ENCODE data around the gene PCBD1.
A peak's percentile ranks its signal among the peaks of the same experiment; 100 is the strongest.

PCBD1 gene

DNA sequence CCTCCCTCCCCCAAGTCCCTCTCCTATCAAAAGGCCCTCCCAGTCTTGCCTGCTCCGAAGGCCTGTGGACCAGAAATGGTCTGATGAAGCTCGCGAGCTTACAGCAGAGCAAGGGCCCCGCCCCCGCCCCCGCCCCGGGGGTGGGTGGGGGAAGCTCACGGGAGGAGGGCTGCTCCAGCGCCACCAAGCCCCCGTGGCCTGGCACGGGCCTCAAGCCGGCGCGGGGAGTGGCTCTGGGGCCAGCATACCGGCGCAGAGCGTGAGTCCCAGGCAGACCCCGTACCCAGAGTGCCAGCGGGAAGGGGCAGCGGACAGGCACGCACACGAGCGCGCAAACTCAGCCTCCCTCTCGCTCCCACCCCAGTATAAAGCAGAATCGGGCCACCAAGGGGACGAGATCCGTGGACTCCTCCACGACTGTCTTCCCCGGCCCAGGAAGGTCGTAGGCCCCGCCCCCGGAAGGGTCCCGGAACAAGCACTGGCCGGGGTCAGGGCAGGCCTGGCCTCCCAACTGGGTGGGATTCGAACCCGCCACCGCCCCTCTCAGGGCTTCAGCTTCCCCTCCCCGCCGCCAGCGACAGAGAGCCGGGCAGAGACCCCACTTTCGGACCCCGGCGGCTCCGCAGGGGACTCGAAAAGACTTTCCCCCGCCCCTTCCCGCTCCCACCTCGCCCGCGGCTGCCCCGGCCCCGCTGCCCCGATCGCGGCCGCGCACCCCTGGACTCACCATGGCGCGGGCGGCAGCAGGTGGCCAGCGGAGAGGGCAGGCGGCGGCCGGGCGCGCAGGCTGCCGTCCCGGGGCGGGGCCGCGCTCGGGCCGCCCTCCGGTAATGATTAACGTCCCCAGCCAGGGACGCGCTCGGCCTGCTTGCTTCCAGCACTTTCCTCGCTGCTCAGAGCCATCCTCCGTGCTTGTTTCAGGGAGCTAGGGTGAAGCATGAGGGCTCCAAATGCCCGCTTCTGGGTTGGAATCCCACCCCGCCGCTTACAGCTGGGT is at the start of gene PCBD1:
Gene PCBD1, minus strand, starts transcription at position 762 of the 997 bp plus-strand sequence. Its CDS starts 32 bp downstream, at position 730.
- Histone ChIP-seq H3K4me3 (ENCODE audit: low read length) (peak within 1 kb of the TSS; percentile 76), H3K9me3 (ENCODE audit: low read length) (no peaks in the 10 kb centered on the region), H3K36me3 (ENCODE audit: insufficient read depth, low read length) (no peaks in the 10 kb centered on the region), H2AFZ (ENCODE audit: low read depth, low read length) (peak within 1 kb of the TSS; percentile 90), H3K4me1 (ENCODE audit: insufficient read depth, low read length) (peaks cover 9% of the 10 kb centered on the region), H3K27me3 (ENCODE audit: insufficient read depth, low read length) (no peaks in the 10 kb centered on the region)

- Histone ChIP-seq H3K4me3 (ENCODE audit: low read length) (no peak overlapping the region), H2AFZ (ENCODE audit: low read depth, low read length) (no peak overlapping the region), H3K9me3 (ENCODE audit: low read length) (no peaks in the 10 kb centered on the region), H3K27me3 (ENCODE audit: insufficient read depth, low read length) (peaks cover 20% of the 10 kb centered on the region), H3K36me3 (ENCODE audit: insufficient read depth, low read length) (no peaks in the 10 kb centered on the region), H3K4me1 (ENCODE audit: insufficient read depth, low read length) (no peaks in the 10 kb centered on the region)
These were observed 49.3 kb upstream of the PCBD1 start for GRCh38 chr10:70937661-70938060.

- H3K4me1 ChIP-seq (ENCODE audit: insufficient read depth, low read length): no peaks in the 10 kb centered on the region
- H3K4me3 ChIP-seq (ENCODE audit: low read length): no peak overlapping the region
- no peaks in the 10 kb centered on the region for H3K9me3 ChIP-seq (ENCODE audit: low read length)
These were observed 47.7 kb upstream of the PCBD1 start for GRCh38 chr10:70936111-70936510.

GRCh38 chr10:70935631-70936030 is 47.3 kb upstream of the PCBD1 start:
- no peaks in the 10 kb centered on the region for H3K4me1 ChIP-seq (ENCODE audit: insufficient read depth, low read length)
- H3K4me3 ChIP-seq (ENCODE audit: low read length): no peak overlapping the region
- H3K36me3 ChIP-seq (ENCODE audit: insufficient read depth, low read length): no peaks in the 10 kb centered on the region
- H3K27me3 ChIP-seq (ENCODE audit: insufficient read depth, low read length): peaks cover 33% of the 10 kb centered on the region
- no peaks in the 10 kb centered on the region for H3K9me3 ChIP-seq (ENCODE audit: low read length)
- H2AFZ ChIP-seq (ENCODE audit: low read depth, low read length): no peak overlapping the region

More at GRCh38 chr10:70936111-70936510, 47.7 kb upstream of the PCBD1 start:
- Histone ChIP-seq H3K36me3 (ENCODE audit: insufficient read depth, low read length) (no peaks in the 10 kb centered on the region), H2AFZ (ENCODE audit: low read depth, low read length) (no peak overlapping the region), H3K27me3 (ENCODE audit: insufficient read depth, low read length) (peaks cover 29% of the 10 kb centered on the region)

- no peaks in the 10 kb centered on the region for H3K4me1 ChIP-seq (ENCODE audit: insufficient read depth, low read length)
- no peak overlapping the region for H3K4me3 ChIP-seq (ENCODE audit: low read length)
- no peaks in the 10 kb centered on the region for H3K9me3 ChIP-seq (ENCODE audit: low read length)
- peaks cover 36% of the 10 kb centered on the region for H3K27me3 ChIP-seq (ENCODE audit: insufficient read depth, low read length)
- H2AFZ ChIP-seq (ENCODE audit: low read depth, low read length): no peak overlapping the region
- no peaks in the 10 kb centered on the region for H3K36me3 ChIP-seq (ENCODE audit: insufficient read depth, low read length)
These were observed 46.8 kb upstream of the PCBD1 start for GRCh38 chr10:70935125-70935625.

- Histone ChIP-seq H3K36me3 (ENCODE audit: insufficient read depth, low read length) (no peaks in the 10 kb centered on the region), H3K4me1 (ENCODE audit: insufficient read depth, low read length) (no peaks in the 10 kb centered on the region), H2AFZ (ENCODE audit: low read depth, low read length) (no peak overlapping the region), H3K27me3 (ENCODE audit: insufficient read depth, low read length) (peaks cover 33% of the 10 kb centered on the region), H3K9me3 (ENCODE audit: low read length) (no peaks in the 10 kb centered on the region), H3K4me3 (ENCODE audit: low read length) (no peak overlapping the region)
These were observed 46.3 kb upstream of the PCBD1 start for GRCh38 chr10:70934701-70935100.

- Histone ChIP-seq H3K4me1 (ENCODE audit: insufficient read depth, low read length) (no peaks in the 10 kb centered on the region), H3K27me3 (ENCODE audit: insufficient read depth, low read length) (peaks cover 25% of the 10 kb centered on the region), H3K4me3 (ENCODE audit: low read length) (no peak overlapping the region), H3K36me3 (ENCODE audit: insufficient read depth, low read length) (no peaks in the 10 kb centered on the region), H3K9me3 (ENCODE audit: low read length) (no peaks in the 10 kb centered on the region), H2AFZ (ENCODE audit: low read depth, low read length) (no peak overlapping the region)
These were observed 44.2 kb upstream of the PCBD1 start for GRCh38 chr10:70932392-70933196.

- no peaks in the 10 kb centered on the region for H3K9me3 ChIP-seq (ENCODE audit: low read length)
- peaks cover 23% of the 10 kb centered on the region for H3K27me3 ChIP-seq (ENCODE audit: insufficient read depth, low read length)
- H3K4me1 ChIP-seq (ENCODE audit: insufficient read depth, low read length): no peaks in the 10 kb centered on the region
- no peak overlapping the region for H2AFZ ChIP-seq (ENCODE audit: low read depth, low read length)
- no peak overlapping the region for H3K4me3 ChIP-seq (ENCODE audit: low read length)
- no peaks in the 10 kb centered on the region for H3K36me3 ChIP-seq (ENCODE audit: insufficient read depth, low read length)
These were observed 42.9 kb upstream of the PCBD1 start for GRCh38 chr10:70931168-70931815.

DNA sequence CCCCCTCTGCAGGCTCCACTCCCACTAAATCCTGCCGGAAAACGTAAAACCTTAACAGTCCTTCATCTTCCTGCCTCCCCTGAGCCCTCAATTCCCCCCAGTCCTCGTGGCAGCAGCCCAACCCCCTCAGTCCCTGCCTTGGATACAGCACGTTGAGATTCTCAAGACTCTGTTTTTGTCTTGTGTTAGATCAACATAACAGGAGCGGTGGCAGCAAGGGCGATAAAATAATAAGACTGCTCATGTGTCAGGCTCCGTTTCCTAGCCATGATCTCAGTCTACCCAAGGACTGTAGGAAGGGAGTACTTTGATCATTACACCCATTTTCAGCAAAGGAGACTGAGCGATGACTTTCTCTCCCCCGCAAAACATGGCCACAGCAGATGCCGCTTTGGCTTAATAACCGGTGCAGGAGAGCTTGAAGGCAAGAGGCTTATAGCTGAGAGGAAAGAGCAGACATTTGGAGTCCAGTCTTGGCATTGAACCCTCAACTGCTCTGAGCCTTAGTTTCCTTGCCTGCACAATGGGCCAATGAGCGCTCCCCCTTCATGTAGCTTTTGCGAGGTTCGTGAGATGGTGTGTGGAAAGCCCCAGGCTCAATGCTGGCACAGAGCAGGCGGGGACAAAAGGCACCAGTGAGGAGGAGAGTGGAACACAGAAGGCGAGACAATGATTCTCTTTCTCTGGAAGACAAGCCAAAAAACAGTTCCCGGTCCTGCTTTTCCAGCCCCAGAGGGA is 42.1 kb upstream of the PCBD1 start:
- no peaks in the 10 kb centered on the region for H3K36me3 ChIP-seq (ENCODE audit: insufficient read depth, low read length)
- H3K4me1 ChIP-seq (ENCODE audit: insufficient read depth, low read length): no peaks in the 10 kb centered on the region
- no peaks in the 10 kb centered on the region for H3K9me3 ChIP-seq (ENCODE audit: low read length)
- no peak overlapping the region for H3K4me3 ChIP-seq (ENCODE audit: low read length)
- peaks cover 23% of the 10 kb centered on the region for H3K27me3 ChIP-seq (ENCODE audit: insufficient read depth, low read length)
- H2AFZ ChIP-seq (ENCODE audit: low read depth, low read length): no peak overlapping the region

DNA sequence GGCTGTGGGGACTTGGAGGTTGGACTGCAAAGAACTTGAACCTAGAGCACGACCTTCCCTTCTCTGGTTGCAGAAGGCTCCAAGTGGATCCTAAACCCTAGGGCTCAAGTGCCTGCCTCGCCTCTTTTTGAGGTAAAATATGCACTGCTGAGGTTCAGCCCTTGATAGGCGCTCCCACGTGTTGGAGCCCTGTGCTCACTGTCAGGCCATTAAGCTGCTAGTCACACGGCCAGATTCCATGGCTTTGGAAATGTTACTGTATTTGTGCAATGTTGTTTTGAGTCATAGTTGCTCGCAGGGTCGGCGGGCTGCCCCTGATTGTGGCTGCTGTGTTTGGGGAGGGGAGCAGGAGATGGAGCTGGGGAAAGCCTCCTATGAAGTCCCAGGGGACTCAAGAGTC is 39.8 kb upstream of the PCBD1 start:
- no peaks in the 10 kb centered on the region for H3K36me3 ChIP-seq (ENCODE audit: insufficient read depth, low read length)
- no peaks in the 10 kb centered on the region for H3K9me3 ChIP-seq (ENCODE audit: low read length)
- H3K4me3 ChIP-seq (ENCODE audit: low read length): no peak overlapping the region
- peaks cover 23% of the 10 kb centered on the region for H3K27me3 ChIP-seq (ENCODE audit: insufficient read depth, low read length)
- no peak overlapping the region for H2AFZ ChIP-seq (ENCODE audit: low read depth, low read length)
- H3K4me1 ChIP-seq (ENCODE audit: insufficient read depth, low read length): no peaks in the 10 kb centered on the region

- Histone ChIP-seq H3K9me3 (ENCODE audit: low read length) (no peaks in the 10 kb centered on the region), H3K27me3 (ENCODE audit: insufficient read depth, low read length) (peaks cover 24% of the 10 kb centered on the region), H3K4me1 (ENCODE audit: insufficient read depth, low read length) (no peaks in the 10 kb centered on the region), H3K36me3 (ENCODE audit: insufficient read depth, low read length) (no peaks in the 10 kb centered on the region), H3K4me3 (ENCODE audit: low read length) (no peak overlapping the region), H2AFZ (ENCODE audit: low read depth, low read length) (no peak overlapping the region)
These were observed 39.0 kb upstream of the PCBD1 start for GRCh38 chr10:70927189-70927943.

Measured in neuron (in vitro differentiated cells).